ENCODE results near the gene FNTB. TPM values are rescaled to one million over a fixed set of nuclear protein-coding genes. Genes with fewer than 3 reads are reported as not detected.

The FNTB gene
- total and polyA plus RNA-seq, 2 experiments from 2014 or later, result 18.1 to 24.3 TPM

- 96% methylated on average over 8 of the region's 8 CpGs for WGBS (ENCODE audit: low lambda C conversion rate, missing lambda C conversion rate)
- Histone ChIP-seq H3K9me3 (ENCODE audit: low read depth) (no peaks in the 10 kb centered on the region), H3K4me2 (no peak overlapping the region), H3K27me3 (no peaks in the 10 kb centered on the region), H3K79me2 (no peaks in the 10 kb centered on the region), H3K4me1 (ENCODE audit: insufficient read depth) (no peaks in the 10 kb centered on the region), H3K9me2 (replicated peaks; ENCODE audit: insufficient read depth) (no peaks in the 10 kb centered on the region), H3K36me3 (replicated peaks; ENCODE audit: insufficient read depth, low read depth) (no peaks in the 10 kb centered on the region), H3K27ac (no peak overlapping the region), H4K20me1 (ENCODE audit: insufficient read depth, poor library complexity, severe bottlenecking) (no peaks in the 10 kb centered on the region), H2AFZ (no peak overlapping the region), H3K4me3 (no peak overlapping the region)
- DNase-seq (ENCODE audit: low spot score), result no peak
- TF ChIP-seq CTCF (IDR thresholded peaks at IDR 0.05; ENCODE audit: poor library complexity) (no peak), EZH2 (IDR thresholded peaks at IDR 0.05; ENCODE audit: borderline replicate concordance) (no peak), EZH2phosphoT487 (IDR thresholded peaks at IDR 0.05; ENCODE audit: low read depth, severe bottlenecking, unreplicated experiment) (no peak)
Observed at GRCh38 chr14:64951291-64951690, 35.4 kb upstream of the FNTB start.

- no peak overlapping the region for H3K4me2 ChIP-seq
- H3K36me3 ChIP-seq (replicated peaks; ENCODE audit: insufficient read depth, low read depth), result no peaks in the 10 kb centered on the region
- no peaks in the 10 kb centered on the region for H3K4me1 ChIP-seq (ENCODE audit: insufficient read depth)
- no peak for DNase-seq (ENCODE audit: low spot score)
- H4K20me1 ChIP-seq (ENCODE audit: insufficient read depth, poor library complexity, severe bottlenecking), result no peaks in the 10 kb centered on the region
- no peak overlapping the region for H3K27ac ChIP-seq
- no peaks in the 10 kb centered on the region for H3K9me3 ChIP-seq (ENCODE audit: low read depth)
- H3K27me3 ChIP-seq, result no peaks in the 10 kb centered on the region
- no peak overlapping the region for H2AFZ ChIP-seq
- no peak overlapping the region for H3K4me3 ChIP-seq
- no peaks in the 10 kb centered on the region for H3K9me2 ChIP-seq (replicated peaks; ENCODE audit: insufficient read depth)
- no peaks in the 10 kb centered on the region for H3K79me2 ChIP-seq
- TF ChIP-seq EZH2phosphoT487 (IDR thresholded peaks at IDR 0.05; ENCODE audit: low read depth, severe bottlenecking, unreplicated experiment) (no peak), CTCF (IDR thresholded peaks at IDR 0.05; ENCODE audit: poor library complexity) (no peak), EZH2 (IDR thresholded peaks at IDR 0.05; ENCODE audit: borderline replicate concordance) (no peak)
Observed at GRCh38 chr14:64951724-64952123, 35.0 kb upstream of the FNTB start.

- Histone ChIP-seq H3K27ac (no peak overlapping the region), H3K79me2 (no peaks in the 10 kb centered on the region), H2AFZ (no peak overlapping the region), H3K4me1 (ENCODE audit: insufficient read depth) (no peaks in the 10 kb centered on the region), H3K4me3 (no peak overlapping the region), H3K36me3 (replicated peaks; ENCODE audit: insufficient read depth, low read depth) (no peaks in the 10 kb centered on the region), H4K20me1 (ENCODE audit: insufficient read depth, poor library complexity, severe bottlenecking) (no peaks in the 10 kb centered on the region), H3K4me2 (no peak overlapping the region), H3K9me3 (ENCODE audit: low read depth) (no peaks in the 10 kb centered on the region), H3K27me3 (no peaks in the 10 kb centered on the region), H3K9me2 (replicated peaks; ENCODE audit: insufficient read depth) (no peaks in the 10 kb centered on the region)
- DNase-seq (ENCODE audit: low spot score), result no peak
- WGBS (ENCODE audit: low lambda C conversion rate, missing lambda C conversion rate), result 83% methylated on average over 7 of the region's 7 CpGs
- no peak for TF ChIP-seq EZH2 (IDR thresholded peaks at IDR 0.05; ENCODE audit: borderline replicate concordance)
- no peak for TF ChIP-seq EZH2phosphoT487 (IDR thresholded peaks at IDR 0.05; ENCODE audit: low read depth, severe bottlenecking, unreplicated experiment)
- TF ChIP-seq CTCF (IDR thresholded peaks at IDR 0.05; ENCODE audit: poor library complexity), result no peak
Observed at GRCh38 chr14:64952598-64953309, 33.9 kb upstream of the FNTB start.

Measured in hepatocyte (in vitro differentiated cells).